GM18867 (cell line): ENCODE data around the gene PARD3B.

ENCODE experiments used
- ATAC-seq: cut with Tn5 transposase; IDR thresholded peaks from one replicate; pipeline ENCODE4 v1.9.1; 2021; ENCODE audit warnings: mild to moderate bottlenecking, moderate library complexity; ENCODE audit not compliant: unreplicated experiment

PARD3B gene

DNA sequence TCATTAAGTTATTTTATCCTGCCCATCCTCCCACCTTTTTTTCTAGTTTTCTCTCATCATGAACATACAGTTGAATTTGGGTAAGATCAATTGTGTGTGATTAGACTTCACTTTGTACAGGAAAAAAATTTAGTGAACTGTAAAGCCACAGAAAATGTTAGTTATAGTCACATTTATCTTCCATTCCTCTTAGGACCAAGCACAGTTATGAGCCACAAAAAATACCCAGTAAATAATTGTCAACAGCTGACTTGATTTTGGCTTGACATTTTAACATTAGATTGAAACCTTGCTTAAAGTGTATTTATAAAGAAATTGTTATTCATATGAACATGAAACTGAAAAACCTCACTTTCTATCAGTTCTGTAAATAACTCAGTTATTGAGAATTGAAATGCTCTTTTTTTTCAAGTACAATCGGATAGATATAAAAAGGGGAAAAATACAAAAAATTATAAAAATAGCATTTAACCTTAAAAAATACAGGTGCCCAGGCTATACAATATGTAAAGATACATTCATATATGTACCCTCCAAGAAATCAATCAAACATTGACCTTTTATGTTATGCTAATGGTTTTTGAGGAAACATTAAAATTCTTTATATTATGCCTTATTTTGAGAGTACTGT, 747.5 kb downstream of the PARD3B start:
- no peak for ATAC-seq

DNA sequence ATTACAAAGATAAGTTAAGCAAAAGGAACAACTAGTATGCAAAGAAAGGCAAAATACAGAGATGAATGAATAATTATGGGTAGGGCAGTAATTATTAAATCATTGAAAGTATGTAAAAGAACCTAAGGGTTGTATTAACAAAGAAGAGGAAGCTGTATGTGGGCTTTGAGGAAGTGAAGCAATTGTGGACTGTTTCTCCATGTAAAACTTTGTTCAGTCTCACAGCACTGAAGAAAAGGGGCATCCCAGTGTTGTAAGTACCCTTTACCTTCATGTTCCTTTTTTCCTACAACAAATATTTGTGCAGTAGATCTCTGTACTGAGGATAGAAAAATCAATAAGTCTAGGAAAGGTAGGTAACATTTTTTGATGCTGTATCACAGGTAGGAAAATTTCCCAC, 748.3 kb downstream of the PARD3B start:
- ATAC-seq: no peak

DNA sequence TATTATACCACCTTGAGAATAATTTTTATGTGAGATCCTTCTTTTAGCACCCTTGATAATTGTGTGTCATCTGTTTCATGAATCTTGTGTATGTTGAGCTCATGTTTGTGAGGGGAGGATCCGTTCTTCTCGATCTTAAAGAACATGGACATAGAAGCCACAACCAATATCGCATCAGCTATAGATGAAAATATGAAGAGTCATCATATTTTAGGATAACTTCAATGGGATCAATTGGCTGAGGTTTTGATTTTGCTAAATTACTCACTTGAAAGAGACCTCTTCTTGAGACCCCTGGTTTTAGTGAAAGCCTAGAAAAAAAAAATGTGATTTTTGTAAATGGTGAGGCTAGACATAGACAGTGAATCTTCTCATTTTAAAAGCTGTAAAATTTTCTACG, 751.7 kb downstream of the PARD3B start:
- no peak for ATAC-seq

DNA sequence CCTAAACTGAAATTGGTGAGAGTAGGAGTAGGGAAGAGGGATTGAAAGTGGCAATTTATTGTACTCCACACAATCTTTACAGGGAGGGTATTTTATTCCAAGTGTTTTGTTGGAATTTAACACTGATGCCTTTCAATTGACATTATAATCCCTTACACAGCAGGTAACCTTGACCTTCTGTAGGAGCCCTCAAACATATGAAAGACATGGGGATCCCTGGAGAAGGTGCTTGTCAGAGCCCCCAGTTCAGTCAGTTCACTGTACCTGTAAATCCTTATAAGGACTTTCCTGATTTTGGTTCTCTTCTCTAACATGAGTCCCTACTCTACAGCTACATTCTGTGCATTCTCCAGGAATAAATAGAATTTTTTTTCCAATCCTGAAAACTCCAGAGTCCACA, 752.1 kb downstream of the PARD3B start:
- ATAC-seq: no peak

DNA sequence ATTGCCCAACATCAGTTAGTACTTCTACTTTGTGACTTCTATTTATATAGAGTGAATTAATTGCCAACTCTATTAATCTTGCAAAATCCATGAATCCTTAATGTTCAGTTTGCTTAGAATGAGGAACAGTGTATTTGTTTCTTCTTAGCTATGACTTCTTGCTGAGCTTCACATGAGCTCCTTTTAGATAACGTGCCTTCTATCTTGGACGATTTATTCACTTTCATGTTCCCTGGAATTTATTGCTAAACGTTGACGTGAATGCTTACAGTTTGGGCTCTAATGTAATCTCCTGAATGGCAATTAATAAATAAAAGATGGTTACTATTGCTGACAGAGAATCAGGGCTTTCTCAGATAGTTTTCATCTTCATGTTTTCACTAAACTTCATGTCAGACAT, 752.6 kb downstream of the PARD3B start:
- ATAC-seq: no peak

DNA sequence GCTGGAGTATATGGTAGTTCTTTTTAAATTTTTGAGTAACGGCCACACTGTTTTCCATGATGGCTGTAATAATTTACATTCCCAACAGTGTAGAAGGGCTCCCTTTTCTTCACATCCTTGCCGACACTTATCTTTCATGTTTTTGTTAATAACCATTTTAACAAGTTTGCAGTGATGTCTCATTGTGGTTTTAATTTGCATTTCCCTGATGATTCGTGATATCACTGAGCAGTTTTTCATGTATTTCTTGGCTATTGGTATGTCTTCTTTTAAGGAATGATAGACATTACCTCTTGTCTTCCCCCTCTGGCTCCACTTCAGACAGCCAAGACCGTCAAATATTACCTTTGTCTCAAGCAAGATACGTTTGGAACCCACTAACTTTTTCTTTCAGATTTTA, 765.9 kb downstream of the PARD3B start:
- ATAC-seq: no peak

DNA sequence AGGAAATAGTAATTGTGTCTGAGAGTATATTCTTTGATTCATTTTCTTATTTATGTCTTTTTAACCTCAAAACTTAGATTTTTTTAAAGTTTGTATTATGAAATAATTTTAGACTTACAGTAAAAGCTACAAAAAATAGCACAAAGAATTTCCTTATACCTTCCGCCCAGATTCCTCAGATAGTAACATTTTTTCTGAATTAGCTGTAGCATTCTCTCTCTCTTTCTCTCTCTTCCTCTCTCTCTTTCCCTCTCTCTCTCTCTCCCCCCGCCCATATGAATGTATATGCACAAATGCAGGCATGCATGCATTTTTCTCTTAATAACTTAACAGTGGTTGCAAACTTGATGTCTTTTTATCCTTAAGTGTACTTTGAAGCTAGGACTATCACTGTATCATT, 776.0 kb downstream of the PARD3B start:
- no peak for ATAC-seq

DNA sequence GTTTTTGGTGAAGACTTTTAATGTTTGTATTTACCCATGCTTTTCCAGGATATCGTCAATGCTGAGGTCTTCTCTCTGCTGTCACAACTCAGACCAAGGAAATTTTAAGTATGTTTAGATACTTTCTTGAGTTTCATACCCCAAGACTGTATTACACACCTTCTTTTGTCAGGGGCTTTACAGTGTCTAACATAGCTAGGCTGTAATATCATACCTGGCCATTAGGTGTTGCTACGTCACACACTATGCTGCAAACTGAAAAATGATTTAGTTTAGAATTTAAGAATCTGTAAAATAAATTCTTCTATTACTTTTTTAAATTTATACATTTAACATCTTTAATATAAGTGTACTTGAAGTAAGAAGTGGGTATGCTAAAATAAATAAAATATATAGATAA, 778.7 kb downstream of the PARD3B start:
- ATAC-seq: peak; percentile 65

DNA sequence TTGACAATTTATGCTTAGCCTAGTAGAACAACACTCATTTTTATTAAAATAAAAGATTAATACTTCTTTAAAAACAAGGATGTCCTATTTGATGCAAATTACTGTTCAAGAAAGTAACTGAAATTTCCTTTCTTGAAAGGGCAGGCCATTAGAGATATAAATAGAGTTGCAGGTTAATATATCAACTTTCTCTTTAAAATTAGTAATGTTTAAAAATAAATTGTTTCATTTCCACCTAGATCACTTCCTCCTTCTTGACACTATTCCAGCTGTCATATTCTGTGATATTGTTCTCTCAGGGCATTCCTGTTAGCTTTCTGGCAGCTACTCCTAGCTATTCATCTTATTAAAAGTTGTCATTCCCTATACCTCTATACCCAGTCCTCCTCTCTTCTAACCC, 779.1 kb downstream of the PARD3B start:
- ATAC-seq: peak; percentile 49

DNA sequence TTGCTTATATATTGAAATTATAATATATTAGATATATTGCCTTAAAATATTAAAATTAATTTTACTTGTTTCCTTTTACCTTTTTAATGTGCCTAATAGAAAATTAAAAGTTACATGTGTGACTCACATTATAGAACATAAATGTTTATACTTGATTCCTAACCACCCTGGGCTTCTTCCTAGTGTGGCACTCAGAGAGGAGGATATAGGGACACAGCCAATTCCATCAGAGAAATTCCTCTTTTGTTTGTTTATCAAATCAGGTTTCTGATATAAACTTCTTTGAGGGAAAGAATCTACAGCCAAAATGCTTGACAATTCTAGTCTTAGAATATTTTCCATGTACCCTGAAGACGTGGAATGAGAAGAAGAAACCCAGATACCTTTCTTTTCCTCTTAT, 788.1 kb downstream of the PARD3B start:
- ATAC-seq: no peak

DNA sequence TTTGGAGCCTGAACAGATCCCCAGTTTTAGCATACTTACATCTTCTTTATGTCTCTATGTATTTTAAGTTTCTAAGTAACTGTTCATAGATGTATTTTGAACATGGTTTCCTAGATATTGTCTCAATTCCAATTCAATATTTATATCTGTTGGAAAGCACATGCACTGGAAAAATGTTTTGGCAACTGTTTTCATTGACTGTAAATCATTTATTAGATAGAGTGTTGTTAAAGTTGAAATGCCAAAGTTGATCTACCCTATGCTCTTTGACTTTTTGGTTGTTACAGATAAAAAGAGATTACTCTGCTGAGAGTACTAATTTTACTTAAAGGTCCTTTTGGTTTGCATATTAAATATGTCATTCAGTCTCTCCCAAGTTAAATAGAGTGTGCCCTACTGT, 792.0 kb downstream of the PARD3B start:
- no peak for ATAC-seq

DNA sequence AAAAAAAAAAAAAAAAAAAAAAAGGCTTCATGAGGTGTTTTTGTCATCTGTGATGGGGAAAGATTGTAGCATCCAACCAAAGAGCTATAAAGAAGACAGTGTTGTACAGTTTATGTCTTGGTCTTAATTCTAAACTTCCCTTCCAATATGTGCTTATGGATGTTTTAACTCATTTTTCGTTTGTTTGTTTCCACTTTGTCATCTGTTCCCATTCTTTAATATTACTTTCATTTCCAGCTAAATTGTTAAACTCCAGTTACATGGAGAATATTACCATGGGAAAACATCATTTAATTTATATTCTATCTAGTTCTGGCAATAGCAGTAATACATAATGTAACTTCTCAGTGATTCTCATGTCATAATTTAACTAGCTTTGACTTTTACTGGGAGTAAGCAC, 792.9 kb downstream of the PARD3B start:
- ATAC-seq: no peak

DNA sequence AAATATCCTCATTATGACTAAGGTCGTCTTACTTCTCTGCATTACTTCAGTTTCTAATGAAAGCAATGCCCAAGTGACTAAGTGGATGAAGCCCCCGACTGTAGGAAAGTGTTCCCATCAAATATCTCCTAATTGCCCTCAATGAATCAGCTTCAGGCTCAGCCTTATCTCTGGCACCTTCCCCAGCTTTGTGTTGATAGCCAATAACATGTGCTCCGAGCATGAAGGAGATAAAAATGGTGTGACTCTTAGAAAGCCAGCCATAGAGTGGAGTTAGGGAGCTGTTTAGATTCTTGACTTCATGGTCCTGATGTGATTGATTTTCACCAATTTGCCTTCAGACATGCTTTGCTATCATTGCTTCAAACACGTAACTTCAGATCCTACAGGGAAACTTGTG, 797.8 kb downstream of the PARD3B start:
- no peak for ATAC-seq

DNA sequence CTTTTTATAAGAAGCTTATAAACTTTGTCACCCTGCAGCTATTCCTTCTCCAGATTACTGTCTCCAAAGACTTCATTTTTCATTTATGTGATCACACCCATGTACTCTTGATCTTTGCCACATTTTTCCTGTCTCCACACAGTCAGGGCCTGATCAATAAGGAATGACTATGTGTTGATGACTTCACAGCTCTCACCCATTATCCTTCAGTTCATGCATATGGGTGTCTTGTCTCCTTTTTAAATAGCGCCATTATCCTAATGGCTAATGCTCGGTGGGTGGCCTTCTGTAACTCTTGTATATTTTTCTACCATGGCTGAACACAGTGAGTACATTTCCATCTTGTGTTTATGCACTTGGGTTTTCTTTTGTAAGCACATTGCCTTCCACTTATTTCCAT, 801.4 kb downstream of the PARD3B start:
- no peak for ATAC-seq

DNA sequence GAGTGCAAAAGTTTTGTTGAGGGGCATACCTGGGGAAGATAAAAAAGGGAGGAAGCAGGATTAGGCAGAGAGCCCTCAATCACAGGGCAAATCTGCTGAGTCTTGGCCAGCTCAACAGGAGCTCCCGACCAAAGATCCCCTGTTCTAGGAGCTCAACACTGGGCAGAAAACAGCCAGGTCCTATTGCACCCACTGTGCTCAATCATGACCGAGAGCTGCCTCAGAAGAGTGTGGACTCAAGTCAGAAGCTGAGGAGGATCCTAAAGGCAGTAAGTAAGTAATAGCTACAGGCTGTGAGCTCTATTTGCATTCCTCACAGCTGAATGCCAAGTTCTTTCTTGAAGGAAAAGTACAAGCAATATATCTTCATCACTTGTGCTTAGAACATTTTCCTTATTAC, 802.6 kb downstream of the PARD3B start:
- no peak for ATAC-seq

DNA sequence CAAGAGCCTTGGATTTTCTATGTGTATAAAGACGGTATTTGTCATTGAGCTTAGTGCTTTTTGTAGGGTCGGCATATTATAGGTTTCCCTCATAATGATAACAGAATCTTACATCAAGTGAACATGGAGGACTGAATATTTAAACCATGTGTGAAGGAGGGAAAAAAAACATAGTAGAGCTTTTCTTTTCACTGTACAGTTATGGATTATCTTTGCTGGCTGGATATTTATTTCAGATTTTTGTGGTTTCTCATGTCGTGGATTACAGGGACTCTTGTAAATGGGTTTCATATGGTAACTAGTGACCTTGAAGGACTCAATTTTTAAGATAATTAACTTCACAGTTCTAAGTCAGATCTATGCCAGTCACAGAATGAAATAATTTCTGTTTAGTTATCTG, 806.8 kb downstream of the PARD3B start:
- ATAC-seq: no peak

DNA sequence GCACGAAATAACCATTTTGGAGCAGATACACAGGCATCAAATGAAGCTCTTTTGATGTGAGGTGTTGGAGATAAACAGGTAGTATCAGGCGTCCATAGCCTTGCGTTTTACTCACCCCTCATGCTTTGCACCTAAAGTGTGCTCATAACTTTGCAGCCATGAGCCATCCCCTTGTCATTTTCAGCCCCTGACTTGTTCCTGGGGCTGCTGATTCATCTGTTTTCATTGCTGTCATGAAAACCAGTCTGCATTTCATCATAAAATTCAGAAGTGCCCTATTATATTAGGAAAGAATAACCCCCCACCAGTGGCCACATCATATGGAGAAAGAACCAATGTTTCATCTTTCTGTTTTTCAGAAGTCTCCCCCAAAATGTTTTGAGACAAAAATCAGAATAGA, 807.3 kb downstream of the PARD3B start:
- ATAC-seq: no peak

DNA sequence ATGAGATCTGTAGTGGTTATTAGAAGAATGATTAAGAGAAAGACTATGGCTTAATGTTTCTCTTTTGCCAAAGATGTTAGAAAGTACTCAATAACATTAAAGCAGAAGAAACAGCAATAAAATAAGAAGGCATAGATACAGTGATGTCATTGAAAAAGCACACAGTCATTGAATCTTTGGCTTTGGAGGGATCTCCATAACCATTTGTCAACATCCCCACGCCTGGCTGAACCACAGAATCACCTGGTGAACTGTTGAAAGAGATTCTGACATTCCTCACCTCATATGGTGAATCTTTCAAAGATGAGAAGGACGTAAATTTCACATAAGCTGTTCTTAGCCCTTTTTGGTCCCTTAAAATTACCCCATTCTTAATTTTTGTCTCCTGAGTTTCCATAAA, 812.5 kb downstream of the PARD3B start:
- no peak for ATAC-seq

DNA sequence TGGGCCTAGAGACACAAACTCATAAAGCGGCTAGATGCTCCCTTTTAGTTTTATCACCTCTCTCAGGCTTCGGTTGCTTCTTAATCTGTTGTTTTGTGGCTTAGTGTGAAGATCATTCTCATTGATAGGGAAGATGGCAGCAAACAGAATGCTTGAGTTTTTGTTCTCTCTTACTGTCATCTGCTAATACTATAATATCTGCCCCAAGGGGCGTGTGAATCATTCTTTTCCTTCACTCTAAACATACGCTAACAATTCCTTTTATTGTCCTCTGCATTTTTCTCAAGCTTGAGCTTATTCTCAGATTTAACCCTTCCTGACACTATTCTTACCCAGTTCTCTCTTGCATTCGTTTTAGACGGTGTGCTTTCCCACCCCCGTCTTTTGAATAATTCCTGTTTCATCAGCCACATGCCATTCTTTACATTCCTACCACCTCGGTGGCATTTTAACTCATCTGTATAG, 813.1 kb downstream of the PARD3B start:
- no peak for ATAC-seq

DNA sequence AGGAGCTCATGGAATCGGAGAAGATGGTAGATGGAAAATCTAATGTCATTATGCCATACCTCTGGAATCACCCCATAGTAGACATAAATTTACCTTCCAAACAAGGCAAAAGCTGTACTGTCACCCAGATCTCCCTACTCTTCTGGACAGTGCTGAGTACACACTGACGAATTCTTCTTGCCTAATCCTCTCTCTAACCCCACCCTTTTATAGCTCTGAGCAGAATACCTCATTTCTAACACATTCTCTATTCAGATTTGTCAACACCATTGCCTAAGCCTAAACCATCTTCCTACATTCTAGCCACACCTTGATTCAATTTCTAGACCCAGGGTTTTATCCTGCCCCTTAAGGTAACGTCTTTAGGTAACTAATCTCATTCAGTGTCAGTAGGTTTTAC, 816.0 kb downstream of the PARD3B start:
- no peak for ATAC-seq

DNA sequence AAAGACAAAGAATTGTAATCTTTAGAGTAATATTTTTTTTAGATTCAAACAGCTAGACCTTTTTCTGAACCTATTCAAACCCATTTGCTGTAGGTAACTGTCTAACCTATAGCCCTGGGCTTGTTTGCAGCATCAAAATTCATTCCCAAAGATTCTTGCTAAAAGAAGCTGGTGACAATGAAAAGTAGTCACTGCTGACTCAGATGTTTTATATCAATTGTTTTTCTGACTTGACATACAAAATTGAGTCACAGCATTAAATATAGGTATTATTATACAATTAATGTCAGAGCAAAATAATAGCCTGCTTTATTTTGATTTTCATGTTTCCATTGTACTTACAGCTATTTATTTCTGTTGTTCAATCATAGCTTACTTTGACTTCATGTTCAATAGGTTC, 816.7 kb downstream of the PARD3B start:
- ATAC-seq: no peak

DNA sequence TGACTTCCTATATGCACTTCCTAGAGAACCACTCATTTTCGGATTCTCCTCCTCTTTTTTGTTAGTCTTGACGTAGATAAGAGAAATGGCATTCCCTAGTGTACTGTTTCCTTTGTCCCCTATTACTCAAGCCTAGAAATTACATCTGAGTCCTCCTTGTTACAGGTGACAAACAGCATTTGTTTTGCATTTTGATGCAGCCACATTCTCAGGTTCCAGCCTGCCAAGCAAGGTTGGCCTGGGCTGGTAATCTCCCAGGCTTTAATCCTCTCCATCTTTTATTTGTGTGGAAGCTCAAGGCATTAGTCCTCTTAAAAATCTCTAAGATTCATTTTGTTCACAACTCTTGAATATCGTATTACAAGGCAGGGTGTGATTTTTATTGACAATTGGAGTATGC, 819.0 kb downstream of the PARD3B start:
- no peak for ATAC-seq

DNA sequence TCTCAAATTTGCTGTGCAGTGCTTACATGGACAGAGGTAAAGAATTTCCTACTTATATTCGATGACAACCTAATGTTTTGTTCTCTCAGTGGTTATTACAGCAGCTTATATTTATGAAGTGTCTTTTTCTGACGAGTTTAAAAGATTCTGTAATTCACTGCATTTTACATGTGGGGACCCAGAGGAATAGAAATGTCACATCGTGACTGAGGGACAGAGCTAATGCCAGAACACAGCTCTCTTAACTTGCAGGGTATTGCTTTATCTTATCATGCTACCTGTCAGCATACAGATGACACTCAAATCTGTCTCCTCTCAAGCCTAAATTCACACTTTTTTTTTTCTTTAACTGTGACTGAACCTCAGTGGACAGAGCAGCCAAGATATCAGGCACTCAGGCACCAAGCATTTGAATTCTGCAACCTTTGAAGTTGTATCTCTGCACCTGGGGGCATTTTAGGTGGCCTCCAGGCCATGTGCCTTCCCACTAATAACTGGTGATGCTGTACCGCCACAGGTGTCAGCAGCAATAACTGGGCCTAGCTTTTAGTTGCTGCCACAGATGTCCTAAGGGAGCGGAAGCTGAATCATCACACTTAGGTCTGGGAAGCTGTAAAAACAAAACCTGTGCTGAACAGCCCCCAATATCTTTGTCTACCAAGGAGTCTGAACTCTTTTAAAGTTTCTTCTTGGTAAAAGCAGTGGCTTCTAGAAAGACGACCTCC, 821.2 kb downstream of the PARD3B start:
- ATAC-seq: no peak
